ENCODE results near the gene NPTX1.
"Not testable (repeated sequence)": the region's sequence is repeated elsewhere in the genome, so short reads cannot be mapped to it uniquely, and the experiment has no call there.

NPTX1 gene

DNA sequence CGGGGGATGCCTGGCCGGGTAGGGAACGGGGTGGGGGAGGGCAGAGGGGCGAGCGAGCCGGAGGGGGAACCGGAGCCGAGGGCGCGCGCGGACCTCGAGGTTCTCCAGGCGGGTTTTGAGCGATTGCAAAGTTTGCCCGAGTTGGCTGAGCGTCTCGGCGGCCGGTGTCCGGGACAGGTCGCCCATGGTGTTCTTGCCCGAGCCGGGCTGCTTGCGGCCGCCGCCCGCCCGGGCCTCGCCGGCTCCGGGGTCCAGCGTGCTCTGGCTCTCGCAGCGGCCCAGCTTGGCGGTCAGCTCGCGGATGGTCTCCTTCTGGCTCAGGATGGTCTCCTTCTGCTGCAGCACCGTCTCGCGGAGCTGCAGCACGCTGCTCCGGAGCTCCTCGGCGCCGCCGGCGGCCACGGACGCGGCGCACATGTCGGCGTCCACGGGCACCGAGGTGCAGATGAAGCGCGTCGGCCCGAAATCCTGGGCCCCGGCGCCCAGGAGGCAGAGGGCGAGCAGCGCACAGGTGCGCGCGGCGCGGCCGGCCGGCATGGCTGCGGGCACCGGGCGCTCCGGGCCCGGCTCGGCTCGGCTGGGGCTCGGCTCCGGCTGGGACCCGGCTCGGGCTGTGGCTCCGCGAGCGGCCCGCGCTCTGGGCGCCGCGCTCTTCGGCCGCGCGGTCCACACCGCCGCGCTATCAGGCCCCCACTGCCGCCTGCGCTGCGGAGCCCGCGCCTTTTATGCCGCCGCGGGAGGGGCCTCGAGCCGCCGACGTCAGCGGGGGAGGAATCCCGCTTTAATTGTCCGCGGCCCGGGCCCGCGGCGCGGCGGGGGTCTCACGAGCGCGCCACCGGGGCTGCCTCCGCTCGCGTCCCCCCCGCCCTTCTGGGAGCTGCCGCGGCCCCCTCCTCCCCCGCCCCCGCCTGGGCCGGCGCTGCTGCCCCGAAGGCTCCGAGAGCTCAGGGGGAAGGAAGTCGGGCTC, at the start of gene NPTX1:
NPTX1 (minus strand) TSS at position 698 of the 967 bp plus-strand sequence; CDS start at position 537, 161 bp downstream.
- no peak for DNase-seq (ENCODE audit: low read depth)

GRCh38 chr17:80523956-80524712, 47.7 kb upstream of the NPTX1 start:
- no peak for DNase-seq (ENCODE audit: low read depth)

GRCh38 chr17:80523054-80523744, 46.8 kb upstream of the NPTX1 start:
- no peak for DNase-seq (ENCODE audit: low read depth)

DNA sequence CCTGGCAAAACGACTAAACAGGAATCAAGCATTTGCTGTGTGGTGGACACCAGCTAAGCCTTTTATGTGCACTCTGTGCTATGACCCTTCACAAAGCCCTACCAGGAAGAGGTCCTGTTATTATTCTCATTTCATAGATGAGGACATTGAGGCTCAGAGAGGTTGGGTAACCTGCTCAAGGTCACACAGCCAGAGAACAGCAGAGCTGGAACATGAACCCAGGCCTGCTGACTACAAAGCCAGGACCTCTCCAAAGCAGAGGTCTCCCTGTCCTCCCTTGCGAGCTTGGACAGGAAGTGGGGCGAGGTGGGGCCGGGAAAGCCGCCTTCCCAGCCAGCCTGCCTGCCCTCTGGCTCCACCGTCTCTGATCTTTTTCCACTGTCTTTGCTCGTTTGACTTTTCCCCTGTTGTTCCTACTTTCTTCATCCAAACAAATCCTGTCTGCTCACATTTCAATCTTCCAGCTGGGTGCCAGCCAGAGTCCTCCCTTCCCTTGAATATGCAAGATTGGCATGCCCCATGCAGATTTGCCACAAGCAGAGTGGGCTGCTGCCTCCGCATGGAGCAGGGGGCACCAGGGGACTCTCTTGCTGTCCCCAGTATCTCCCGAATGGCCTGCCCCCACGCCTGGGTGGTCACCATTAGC, 44.5 kb upstream of the NPTX1 start:
- no peak for DNase-seq (ENCODE audit: low read depth)

DNA sequence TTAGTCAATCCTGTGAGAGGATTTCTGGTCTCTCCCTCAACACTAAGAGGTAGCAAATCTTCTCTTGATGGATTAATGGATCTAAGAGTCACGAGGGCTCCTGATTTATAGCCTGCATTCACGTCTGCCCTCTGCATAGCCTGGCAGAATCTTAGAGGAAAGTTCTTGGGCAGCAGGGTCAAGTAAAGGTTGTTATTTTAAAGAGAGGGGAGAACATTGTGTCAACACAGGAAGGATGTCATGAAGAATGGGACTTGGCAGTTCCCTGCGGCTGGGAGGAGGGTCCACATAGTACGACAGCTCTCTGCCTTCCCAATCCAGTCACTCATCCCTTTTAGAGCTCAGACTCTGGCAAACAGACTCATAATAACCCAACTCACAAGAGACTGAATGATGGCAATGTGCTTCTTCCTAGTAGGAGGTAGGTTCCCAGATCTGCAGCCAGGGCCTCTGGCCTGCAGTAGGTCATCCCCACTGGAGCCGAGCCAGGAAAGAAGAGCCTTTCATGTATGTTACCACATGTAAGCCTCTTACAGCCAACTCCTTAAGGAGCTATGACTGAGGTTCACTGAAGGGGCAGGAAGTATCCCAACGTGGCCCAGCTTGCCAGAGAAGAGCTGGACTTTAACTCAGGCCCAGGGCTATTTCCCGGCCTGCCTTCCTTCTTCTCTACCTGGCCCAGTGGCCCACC, 42.8 kb upstream of the NPTX1 start:
- no peak for DNase-seq (ENCODE audit: low read depth)

DNA sequence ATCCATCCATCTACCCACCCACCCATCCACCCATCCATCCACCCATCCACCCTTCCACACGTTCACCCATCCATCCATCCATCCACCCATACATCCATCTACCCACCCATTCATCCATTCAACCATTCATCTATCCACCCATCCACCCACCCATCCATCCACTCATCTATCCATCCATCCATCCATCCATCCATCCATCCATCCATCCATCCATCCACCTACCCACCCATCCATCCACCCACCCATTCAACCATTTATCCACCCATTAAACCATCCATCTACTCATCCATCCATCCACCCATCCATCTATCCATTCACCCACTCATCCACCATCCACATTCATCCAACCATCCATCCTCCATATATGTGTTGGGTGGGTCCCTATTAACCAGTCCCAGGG, 42.0 kb upstream of the NPTX1 start:
- no peak for DNase-seq (ENCODE audit: low read depth)

GRCh38 chr17:80517641-80518040, 41.2 kb upstream of the NPTX1 start:
- no peak for DNase-seq (ENCODE audit: low read depth)

GRCh38 chr17:80516171-80516932, 39.9 kb upstream of the NPTX1 start:
- no peak for DNase-seq (ENCODE audit: low read depth)

DNA sequence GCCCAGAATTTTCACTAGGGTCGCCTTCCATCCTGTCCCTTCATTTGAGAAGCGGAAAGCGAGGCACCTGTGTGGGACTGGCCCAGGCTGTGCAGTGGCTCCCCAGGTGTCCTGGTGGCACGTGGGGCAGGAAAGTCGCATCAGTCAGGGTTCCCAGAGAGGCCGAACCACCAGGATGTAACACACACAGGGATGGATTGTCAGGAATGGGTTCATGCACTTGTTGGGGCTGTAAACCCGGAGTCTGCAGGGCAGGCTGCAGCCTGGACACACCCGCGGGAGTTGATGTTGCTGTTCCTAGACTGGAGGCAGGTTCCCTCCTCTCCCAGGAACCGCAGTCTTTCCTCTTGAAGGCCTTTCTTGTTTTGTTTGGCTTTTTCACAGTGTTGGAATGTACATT, 37.5 kb upstream of the NPTX1 start:
- DNase-seq (ENCODE audit: low read depth): no peak

- no peak for DNase-seq (ENCODE audit: low read depth)
These were observed 36.8 kb upstream of the NPTX1 start for GRCh38 chr17:80513201-80513600.

DNA sequence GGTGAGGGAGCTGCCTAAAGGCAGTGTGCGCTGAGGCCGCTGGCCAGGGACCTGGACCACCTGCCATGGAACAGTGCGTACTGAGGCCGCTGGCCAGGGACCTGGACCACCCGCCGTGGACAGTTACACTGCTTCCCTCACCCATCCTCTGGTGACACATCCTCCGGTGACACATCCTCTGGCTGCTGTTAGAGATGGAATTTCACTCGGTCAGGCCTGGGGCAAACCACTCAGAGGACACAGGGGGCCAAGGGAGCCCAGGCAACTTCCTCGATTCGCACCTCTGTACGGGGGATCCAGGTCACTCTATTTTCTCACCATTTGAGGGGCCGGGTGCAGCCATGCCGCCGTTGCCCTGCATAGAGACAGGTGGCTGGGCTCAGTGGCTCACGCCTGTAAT, 35.8 kb upstream of the NPTX1 start:
- DNase-seq (ENCODE audit: low read depth): no peak

DNA sequence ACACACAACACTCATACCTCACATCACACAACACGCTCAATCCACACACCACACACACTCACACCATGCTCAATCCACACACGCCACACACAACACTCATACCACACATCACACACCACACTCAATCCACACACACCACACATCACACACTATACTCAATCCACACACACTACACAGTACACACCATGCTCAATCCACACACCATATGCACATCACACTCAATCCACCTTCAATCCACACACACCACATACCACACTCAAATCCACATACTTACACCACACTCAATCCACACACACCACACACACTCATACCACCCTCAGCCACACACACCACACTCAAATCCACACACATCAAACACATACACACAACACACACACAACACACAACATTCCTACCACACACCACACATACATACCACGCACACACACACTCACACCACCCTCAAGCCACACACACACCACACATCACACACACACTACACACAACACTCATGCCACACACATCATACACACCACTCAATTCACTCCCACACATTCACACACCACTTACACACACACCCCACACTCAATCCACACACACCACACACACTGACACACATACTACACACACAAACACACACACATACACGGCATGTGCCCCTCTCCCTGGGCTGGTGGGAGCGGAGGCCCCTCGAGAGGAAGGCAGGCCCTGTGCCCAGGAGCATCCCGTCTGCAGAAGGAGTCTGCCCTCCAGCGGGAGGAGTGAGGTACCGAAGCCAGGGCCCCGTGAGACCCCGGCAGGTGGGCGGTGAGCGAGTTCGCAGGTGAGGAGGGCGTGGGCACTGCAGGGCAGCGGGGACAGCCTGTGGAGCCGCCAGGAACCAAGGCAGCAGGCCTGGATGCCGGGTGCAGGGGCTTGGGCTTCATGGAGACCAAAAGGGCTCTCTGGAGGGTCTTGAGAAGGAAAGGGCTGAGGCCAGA, 35.1 kb upstream of the NPTX1 start:
- DNase-seq (ENCODE audit: low read depth): no peak

DNA sequence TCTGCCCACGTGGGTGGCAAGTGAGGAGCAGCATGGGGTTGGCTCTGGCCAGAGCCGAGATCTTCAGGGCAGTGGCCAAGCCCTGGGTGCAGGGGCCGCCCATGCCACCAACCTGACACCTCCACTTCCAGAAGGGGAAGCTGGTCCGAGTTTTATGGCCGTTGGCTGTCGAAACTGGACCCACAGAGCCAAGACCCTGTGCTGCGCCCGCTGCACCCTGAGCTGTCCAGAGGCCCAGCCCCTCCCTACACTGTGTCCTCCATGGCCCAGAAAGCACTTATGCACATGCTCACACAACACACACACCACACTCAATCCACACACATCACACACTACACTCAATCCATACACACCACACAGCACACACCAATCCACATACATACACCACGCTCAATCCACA, 34.4 kb upstream of the NPTX1 start:
- DNase-seq (ENCODE audit: low read depth): no peak

GRCh38 chr17:80510132-80510531, 33.7 kb upstream of the NPTX1 start:
- no peak for DNase-seq (ENCODE audit: low read depth)

- DNase-seq (ENCODE audit: low read depth): no peak
These were observed 32.9 kb upstream of the NPTX1 start for GRCh38 chr17:80509311-80509710.

GRCh38 chr17:80507965-80508364, 31.6 kb upstream of the NPTX1 start:
- no peak for DNase-seq (ENCODE audit: low read depth)

- DNase-seq (ENCODE audit: low read depth): not testable (repeated sequence)
These were observed 30.8 kb upstream of the NPTX1 start for GRCh38 chr17:80507177-80507576.

DNA sequence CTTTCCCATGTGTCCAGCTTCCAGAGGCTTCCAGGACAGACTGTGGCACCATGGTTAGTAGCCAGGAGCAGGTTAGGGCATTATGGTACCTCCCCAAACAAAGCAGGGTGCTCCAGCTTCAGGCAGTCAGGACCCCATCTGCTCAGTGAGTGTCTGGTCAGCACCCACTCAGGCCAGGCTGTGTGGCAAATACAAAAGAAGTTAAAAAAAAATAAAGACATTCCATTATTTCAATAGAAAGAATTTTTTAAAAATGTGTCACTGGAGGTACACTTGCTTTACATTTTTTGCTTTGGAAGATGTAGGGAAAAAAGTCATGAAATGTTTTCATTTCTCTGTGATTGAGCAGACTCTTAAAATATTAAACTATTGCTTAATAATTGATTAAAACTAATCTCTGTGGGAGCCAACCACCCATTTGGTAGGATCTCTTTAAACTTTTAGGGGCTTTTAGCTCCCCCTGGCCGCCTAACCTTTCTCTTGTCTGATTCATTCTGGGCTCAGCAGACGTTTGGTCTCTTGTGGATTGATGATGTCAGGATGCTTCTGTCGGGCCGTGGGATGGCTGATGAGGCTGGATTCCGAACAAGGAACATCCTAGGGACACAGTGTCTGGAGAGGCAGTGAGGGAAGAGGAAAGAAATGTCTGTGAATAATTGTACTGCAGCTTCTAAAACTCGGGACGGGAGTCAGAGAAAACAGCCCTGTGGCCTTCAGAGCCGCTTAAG, 28.4 kb upstream of the NPTX1 start:
- no peak for DNase-seq (ENCODE audit: low read depth)

GRCh38 chr17:80503921-80504320, 27.5 kb upstream of the NPTX1 start:
- DNase-seq (ENCODE audit: low read depth): no peak
